Posterior cingulate gyrus (tissue), 11 donors: ENCODE data around the gene ZNF736.

Source experiments
- DNase-seq, 10 donors: peaks; one replicate each; pipeline versions ENCODE4 v3.0.0 to v3.0.0-alpha.2; 2020 to 2021; ENCODE audit warnings: mixed read lengths in 3 of 10
- intact Hi-C: fragments of 100-400 bp; cut with DNase I; formaldehyde crosslinking; loops from one replicate; pipeline ENCODE4 v1.15.1; 2023

Gene ZNF736

DNA sequence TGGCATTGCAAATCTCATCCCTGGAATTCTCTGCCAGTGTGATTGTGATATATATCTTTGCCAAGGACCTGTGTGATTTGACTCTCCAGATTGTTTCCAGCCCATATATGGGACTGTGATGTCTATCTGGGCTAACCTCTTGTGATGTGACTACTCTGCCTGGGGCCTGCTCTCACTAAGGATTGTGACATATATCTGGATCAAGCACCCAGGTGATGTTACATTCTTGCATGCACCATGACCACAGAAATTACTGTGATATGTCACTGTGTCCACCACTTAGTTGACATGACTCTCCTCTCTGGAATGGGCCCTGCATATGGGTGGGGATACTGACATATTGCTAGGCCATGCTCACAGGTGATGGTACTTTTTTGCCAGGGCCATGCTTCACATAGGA lies 86.6 kb downstream of the ZNF736 start:
- intact Hi-C loops, result no loop called here
- DNase-seq, result no peak
